Bronchial epithelial cell (primary cell): ENCODE data around the gene NECTIN4. TPM values are rescaled to one million over a fixed set of nuclear protein-coding genes. Genes with fewer than 3 reads are reported as not detected.

Experiments used
- DNase-seq: peaks from one replicate; pipeline ENCODE4 v3.0.0-alpha.2; 2010; ENCODE audit warnings: low read depth
- FAIRE-seq: peaks from 2 replicates; lab custom pipeline; 2011; peaks lifted over from hg19 to GRCh38; lab: Jason Lieb, UNC
- H3K27me3 ChIP-seq: 2 replicates; pipeline ENCODE4 v1.5.1; 2011; ENCODE audit warnings: low read length; ENCODE audit not compliant: control insufficient read depth, insufficient read depth
- H3K36me3 ChIP-seq: 2 replicates; pipeline ENCODE4 v1.5.1; 2011; ENCODE audit warnings: low read length; ENCODE audit not compliant: control insufficient read depth, insufficient read depth
- H3K4me3 ChIP-seq: 2 replicates; pipeline ENCODE4 v1.5.1; 2011; ENCODE audit warnings: mild to moderate bottlenecking, low read depth, low read length, control low read depth
- total RNA-seq: library from RNA; depleted of rRNA; stranded (reverse); fragments of >200 nt; gene quantifications from 2 replicates; pipeline ENCODE4 v1.2.1, GENCODE V29; 2014
- TF ChIP-seq, protein P1 (sequence below): IDR thresholded peaks from 2 replicates; pipeline ENCODE4 v1.5.1; 2011; ENCODE audit warnings: mild to moderate bottlenecking, moderate library complexity, low read length, control low read depth, inconsistent platforms; ENCODE audit not compliant: insufficient read depth, severe bottlenecking

The NECTIN4 gene
- total RNA-seq, 1 donor from 2014 or later, result 108 TPM

DNA sequence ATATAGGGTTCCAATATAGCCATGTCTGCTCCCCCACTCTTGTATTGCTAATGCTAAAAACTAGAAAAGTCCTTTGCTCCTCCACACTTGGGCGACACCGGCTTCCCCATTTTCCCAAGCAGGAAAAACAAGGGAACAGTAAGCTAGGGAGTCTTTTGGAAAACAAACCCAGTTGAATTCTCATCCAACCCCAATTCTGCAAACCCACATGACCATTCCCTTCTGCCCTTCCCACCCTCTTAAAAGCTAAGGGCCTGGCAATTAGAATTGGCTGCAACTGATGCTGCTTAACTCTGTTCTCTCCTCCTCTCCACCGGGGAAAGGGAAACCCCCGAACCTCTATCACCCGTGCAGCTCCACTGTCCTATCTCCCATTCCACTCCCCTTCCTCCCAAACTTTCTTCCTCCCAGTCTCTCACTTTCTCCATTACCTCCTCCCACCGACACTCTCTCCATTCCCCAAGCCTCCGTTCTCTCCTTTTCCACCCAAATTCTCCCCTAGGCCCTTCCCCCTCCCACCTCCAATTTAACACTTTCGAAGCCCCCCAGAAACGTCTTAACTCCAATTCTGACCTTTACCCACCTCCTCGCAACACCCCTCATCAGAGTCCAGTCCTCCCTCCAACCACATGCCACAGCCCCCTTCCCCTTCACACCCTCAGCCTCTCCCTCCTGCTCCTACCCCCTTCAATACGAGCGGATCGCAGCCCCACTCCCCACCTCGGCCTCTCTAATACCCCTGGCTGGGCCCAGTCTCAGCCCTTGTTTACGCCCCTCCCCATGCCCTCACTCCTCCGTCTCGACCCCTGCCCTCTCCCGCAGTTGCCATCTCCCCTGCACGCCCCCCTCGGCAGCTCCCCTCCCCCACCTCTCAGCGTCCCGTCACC lies 42.4 kb upstream of the NECTIN4 start:
- TF ChIP-seq, protein P1, sequence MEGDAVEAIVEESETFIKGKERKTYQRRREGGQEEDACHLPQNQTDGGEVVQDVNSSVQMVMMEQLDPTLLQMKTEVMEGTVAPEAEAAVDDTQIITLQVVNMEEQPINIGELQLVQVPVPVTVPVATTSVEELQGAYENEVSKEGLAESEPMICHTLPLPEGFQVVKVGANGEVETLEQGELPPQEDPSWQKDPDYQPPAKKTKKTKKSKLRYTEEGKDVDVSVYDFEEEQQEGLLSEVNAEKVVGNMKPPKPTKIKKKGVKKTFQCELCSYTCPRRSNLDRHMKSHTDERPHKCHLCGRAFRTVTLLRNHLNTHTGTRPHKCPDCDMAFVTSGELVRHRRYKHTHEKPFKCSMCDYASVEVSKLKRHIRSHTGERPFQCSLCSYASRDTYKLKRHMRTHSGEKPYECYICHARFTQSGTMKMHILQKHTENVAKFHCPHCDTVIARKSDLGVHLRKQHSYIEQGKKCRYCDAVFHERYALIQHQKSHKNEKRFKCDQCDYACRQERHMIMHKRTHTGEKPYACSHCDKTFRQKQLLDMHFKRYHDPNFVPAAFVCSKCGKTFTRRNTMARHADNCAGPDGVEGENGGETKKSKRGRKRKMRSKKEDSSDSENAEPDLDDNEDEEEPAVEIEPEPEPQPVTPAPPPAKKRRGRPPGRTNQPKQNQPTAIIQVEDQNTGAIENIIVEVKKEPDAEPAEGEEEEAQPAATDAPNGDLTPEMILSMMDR, result no peak
- Histone ChIP-seq H3K27me3 (no peaks in the 10 kb centered on the region), H3K4me3 (peak overlapping the region; percentile 78), H3K36me3 (no peaks in the 10 kb centered on the region)
- FAIRE-seq (no peak), DNase-seq (peak; percentile 23)

DNA sequence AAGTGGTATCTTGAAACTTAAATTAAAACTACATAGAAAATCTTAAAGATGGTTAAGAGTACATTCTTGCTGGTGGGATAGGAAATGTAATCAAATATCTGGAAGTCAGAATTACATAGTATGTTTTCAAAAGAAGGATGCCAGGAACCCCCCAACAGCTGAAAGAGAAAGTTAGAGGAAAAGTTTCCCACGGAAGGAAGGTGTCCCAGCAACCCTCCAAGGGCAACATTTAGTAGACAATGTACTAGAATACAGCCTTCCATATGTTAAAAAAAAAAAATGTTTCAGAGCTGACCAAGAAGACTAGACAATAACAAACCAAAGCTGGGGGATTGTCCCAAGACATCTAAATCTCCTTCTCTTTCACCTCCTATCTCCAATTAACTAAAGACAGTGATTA lies 40.9 kb upstream of the NECTIN4 start:
- Histone ChIP-seq H3K4me3 (no peak overlapping the region), H3K27me3 (no peaks in the 10 kb centered on the region), H3K36me3 (no peaks in the 10 kb centered on the region)
- TF ChIP-seq, protein P1, result no peak
- DNase-seq, result no peak
- no peak for FAIRE-seq

DNA sequence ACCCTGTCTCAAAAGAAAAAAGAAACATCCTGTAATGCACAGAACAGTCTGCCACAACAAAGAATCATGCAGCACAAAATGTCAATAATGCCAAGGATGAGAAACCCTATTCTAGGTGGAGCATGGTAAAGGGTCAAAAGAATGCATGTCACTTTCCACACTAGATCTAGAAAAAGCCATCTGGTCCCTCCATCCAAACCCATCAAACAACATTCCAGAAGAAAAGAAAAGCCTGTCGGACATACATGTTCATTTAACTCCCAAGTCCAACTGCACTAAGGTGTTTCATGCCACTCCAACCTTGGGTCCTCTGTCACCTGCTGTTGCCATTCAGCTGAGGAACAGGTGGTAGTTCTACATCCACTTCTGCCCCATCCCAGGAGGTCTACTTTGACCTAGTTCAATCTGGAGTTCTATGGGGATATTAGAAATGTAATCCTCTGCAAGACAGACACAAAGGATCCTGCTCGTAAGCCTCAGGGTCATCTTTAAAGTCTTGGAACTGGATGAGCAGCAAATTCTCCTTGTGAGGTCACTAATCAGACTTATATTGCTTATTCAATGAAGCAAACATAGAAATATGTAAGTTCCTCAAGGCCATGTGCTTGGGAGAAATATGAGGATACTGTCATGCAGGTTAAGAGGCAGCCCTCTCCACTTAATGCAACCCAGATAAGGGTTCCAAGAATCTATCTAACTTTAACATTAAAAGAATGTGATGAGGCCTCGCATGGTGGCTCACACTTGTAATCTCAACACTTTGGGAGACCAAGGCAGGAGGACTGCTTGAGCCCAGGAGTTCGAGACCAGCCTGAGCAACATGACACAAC lies 39.4 kb upstream of the NECTIN4 start:
- FAIRE-seq (no peak), DNase-seq (no peak)
- TF ChIP-seq, protein P1, result no peak
- Histone ChIP-seq H3K4me3 (no peak overlapping the region), H3K27me3 (no peaks in the 10 kb centered on the region), H3K36me3 (peaks cover 5% of the 10 kb centered on the region)

DNA sequence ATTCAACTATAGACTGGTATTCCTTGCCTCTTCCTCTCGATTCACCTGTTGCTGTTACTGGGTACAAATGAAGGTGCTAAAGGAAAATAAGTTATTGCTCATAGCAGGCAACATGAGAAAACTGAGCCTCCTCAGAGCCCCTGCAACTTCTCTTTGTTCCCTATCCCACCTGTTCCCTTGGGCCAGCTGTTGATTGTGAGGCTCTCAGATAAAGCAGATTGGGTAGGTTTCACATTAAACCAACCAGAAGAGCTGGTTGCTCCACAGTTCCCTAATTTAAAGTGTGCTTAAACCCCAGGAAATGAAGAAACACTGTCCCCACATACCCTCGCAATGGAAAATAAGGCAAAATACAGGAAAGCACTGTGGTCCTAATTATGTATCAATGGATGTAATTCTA lies 38.3 kb upstream of the NECTIN4 start:
- TF ChIP-seq, protein P1, result no peak
- no peak for FAIRE-seq
- Histone ChIP-seq H3K27me3 (no peaks in the 10 kb centered on the region), H3K36me3 (peaks cover 11% of the 10 kb centered on the region), H3K4me3 (no peak overlapping the region)
- no peak for DNase-seq

DNA sequence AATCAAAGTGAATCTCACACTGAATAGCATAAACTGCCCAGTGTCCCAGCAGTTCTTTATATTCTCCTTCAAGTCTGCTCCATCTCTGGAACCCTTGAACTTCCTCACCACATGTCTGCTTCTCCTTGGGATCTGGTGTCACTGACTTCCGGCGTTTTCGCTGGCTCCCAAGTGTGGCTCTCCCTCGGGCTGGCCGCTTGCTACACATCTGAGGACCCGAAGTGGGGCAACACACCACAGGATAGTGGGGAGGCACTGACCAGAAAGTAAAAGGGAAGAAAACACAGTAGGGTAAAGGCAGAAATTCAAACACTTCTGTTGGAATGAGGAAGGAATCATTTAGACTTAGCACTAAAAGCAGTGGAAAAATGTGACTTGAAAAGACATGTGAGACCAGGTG lies 33.6 kb upstream of the NECTIN4 start:
- Histone ChIP-seq H3K4me3 (no peak overlapping the region), H3K27me3 (no peaks in the 10 kb centered on the region), H3K36me3 (peaks cover 24% of the 10 kb centered on the region)
- TF ChIP-seq, protein P1, result no peak
- no peak for FAIRE-seq
- no peak for DNase-seq
